ENCODE results near the gene UGT1A9. TPM values are rescaled to one million over a fixed set of nuclear protein-coding genes. Genes with fewer than 3 reads are reported as not detected.

The UGT1A9 gene
- total and polyA plus RNA-seq, 8 donors = 0.73 to 7.0 (median 3.9) TPM; not detected in 5

DNA sequence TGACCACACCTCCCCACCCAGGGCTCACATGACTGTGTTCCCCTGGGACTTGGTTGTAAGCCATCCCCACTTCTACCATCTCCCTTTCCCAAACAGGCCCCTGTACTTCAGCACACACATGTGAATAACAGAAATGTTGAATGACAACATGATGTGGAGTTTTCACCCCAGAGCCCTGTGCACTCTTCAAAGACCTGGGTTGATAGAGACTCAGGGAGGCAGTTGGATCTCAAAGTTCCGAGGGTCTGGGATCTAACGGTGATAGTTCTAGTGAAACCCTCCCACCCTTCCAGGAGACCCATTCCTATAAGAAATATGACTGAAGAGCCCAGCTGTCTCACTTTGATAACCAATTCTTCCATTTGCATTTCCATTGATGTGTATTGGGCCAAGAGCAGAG is 106.3 kb downstream of the UGT1A9 start, which contains the start of gene MROH2A:
Gene MROH2A, plus strand, starts transcription at position 301 of the 400 bp plus-strand sequence. CDS start 1,029 bp downstream, outside the sequence.
- WGBS, 5 donors = 87 to 94% (median 91%) methylated on average over 2 of the region's 2 CpGs
- Histone ChIP-seq H3K4me3 (no peak within 1 kb of the TSS), H3K4me1 (no peaks in the 10 kb centered on the region), H3K27ac (no peak within 1 kb of the TSS), H3K27me3 (no peaks in the 10 kb centered on the region), H3K9me3 (peaks cover 3 to 20% (median 10%) of the 10 kb centered on the region in 4 donors), H3K36me3 (no peaks in the 10 kb centered on the region)
- DNase-seq = no peak
- no peak for TF ChIP-seq POLR2AphosphoS5 (IDR thresholded peaks at IDR 0.05)
- TF ChIP-seq, protein P1, sequence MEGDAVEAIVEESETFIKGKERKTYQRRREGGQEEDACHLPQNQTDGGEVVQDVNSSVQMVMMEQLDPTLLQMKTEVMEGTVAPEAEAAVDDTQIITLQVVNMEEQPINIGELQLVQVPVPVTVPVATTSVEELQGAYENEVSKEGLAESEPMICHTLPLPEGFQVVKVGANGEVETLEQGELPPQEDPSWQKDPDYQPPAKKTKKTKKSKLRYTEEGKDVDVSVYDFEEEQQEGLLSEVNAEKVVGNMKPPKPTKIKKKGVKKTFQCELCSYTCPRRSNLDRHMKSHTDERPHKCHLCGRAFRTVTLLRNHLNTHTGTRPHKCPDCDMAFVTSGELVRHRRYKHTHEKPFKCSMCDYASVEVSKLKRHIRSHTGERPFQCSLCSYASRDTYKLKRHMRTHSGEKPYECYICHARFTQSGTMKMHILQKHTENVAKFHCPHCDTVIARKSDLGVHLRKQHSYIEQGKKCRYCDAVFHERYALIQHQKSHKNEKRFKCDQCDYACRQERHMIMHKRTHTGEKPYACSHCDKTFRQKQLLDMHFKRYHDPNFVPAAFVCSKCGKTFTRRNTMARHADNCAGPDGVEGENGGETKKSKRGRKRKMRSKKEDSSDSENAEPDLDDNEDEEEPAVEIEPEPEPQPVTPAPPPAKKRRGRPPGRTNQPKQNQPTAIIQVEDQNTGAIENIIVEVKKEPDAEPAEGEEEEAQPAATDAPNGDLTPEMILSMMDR (IDR thresholded peaks at IDR 0.05) = no peak
- TF ChIP-seq EP300 (IDR thresholded peaks at IDR 0.05) = no peak
- no peak for TF ChIP-seq POLR2A (IDR thresholded peaks at IDR 0.05)
- intact Hi-C loops (cut with DNase I; ENCODE audit: low total_unique reads) = no loop called here

DNA sequence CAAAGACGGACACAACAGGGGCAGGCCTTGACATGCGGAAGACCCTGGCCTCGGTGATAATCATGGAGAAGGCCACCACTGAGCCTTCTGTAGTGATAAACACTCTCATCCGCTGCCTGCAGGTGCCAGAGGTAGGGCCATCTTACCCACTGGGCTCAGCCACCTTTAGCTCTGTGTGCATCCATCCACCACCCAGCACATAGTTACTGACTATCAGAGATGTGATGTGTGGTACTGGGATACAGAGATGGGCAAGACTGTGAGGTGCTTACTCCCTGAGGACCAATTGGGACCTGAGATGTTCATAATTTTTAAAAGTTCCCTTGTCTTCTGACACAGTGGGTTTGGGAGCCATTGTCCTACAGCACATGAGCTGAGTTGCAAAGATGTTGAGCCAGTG is 108.0 kb downstream of the UGT1A9 start:
- no peak overlapping the region for H3K27ac ChIP-seq
- WGBS, 5 donors = 84 to 94% (median 91%) methylated on average over 4 of the region's 4 CpGs
- no peaks in the 10 kb centered on the region for H3K4me1 ChIP-seq
- no peak overlapping the region for H3K4me3 ChIP-seq
- peaks cover 3 to 20% (median 10%) of the 10 kb centered on the region in 4 donors for H3K9me3 ChIP-seq
- H3K36me3 ChIP-seq = no peaks in the 10 kb centered on the region
- H3K27me3 ChIP-seq = no peaks in the 10 kb centered on the region
- TF ChIP-seq EP300 (IDR thresholded peaks at IDR 0.05) = no peak
- no peak for TF ChIP-seq POLR2AphosphoS5 (IDR thresholded peaks at IDR 0.05)
- TF ChIP-seq, protein P1 (IDR thresholded peaks at IDR 0.05) = no peak
- no peak for TF ChIP-seq POLR2A (IDR thresholded peaks at IDR 0.05)
- DNase-seq = no peak
- intact Hi-C loops (cut with DNase I; ENCODE audit: low total_unique reads) = no loop called here

DNA sequence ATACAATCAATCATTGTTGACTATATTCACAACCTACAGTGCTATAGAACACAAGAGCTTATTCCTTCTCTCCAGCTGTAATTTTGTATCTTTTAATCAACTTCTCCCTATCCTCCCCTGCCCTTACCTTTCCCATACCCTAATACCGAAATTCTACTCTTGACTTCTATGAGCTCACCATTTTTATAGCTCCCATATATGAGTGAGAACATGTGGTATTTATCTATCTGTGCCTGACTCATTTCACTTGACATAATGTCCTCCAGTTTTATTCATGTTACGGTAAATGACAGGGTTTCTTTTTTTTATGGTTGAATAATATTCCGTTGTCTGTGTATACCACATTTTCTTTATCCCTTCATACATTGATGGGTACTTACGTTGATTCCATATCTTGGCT is 109.1 kb downstream of the UGT1A9 start:
- TF ChIP-seq EP300 (IDR thresholded peaks at IDR 0.05) (no peak), POLR2AphosphoS5 (IDR thresholded peaks at IDR 0.05) (no peak), POLR2A (IDR thresholded peaks at IDR 0.05) (no peak)
- TF ChIP-seq, protein P1 (IDR thresholded peaks at IDR 0.05) = no peak
- 87 to 92% (median 90%) methylated on average over 4 of the region's 4 CpGs for WGBS, 5 donors
- intact Hi-C loops (cut with DNase I; ENCODE audit: low total_unique reads) = no loop called here
- no peak overlapping the region for H3K4me3 ChIP-seq
- H3K27ac ChIP-seq = no peak overlapping the region
- no peaks in the 10 kb centered on the region for H3K27me3 ChIP-seq
- no peaks in the 10 kb centered on the region for H3K4me1 ChIP-seq
- no peak for DNase-seq
- no peaks in the 10 kb centered on the region for H3K36me3 ChIP-seq
- peaks cover 0 to 11% (median 4%) of the 10 kb centered on the region in 4 donors for H3K9me3 ChIP-seq

DNA sequence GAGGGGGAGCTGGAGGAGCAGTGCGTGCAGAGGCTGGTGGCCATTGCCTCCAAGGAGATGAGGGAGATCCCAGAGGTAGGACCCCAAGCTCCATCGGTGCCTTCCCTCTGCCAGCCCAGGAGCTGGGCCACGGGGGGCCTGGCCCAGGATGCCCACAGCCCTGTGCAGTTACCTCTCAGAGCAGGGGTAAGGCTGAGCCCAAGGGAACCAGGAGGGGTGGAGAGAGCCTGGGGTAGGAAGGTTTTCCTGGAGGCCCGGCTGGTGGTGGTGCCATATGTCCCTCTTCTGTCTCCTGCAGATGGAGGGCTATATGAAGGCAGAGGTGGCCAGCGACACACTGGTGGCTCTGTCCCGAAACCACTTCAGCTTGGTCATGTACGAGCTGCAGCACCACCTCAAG is 117.9 kb downstream of the UGT1A9 start:
- intact Hi-C loops (cut with DNase I; ENCODE audit: low total_unique reads) = no loop called here
- Histone ChIP-seq H3K4me3 (no peak overlapping the region), H3K4me1 (no peaks in the 10 kb centered on the region), H3K27me3 (no peaks in the 10 kb centered on the region), H3K36me3 (no peaks in the 10 kb centered on the region), H3K27ac (no peak overlapping the region), H3K9me3 (no peaks in the 10 kb centered on the region)
- TF ChIP-seq POLR2AphosphoS5 (IDR thresholded peaks at IDR 0.05) = no peak
- TF ChIP-seq POLR2A (IDR thresholded peaks at IDR 0.05) = no peak
- TF ChIP-seq EP300 (IDR thresholded peaks at IDR 0.05) = no peak
- TF ChIP-seq, protein P1 (IDR thresholded peaks at IDR 0.05) = no peak
- peak in 1 of 2 donors; percentile 9 for DNase-seq
- WGBS, 5 donors = 92 to 97% (median 95%) methylated on average over 4 to 7 of the region's 7 CpGs

Measured in stomach (tissue), 9 donors.